HG02763 (cell line): ENCODE measurements around the gene TTC17.
"Not testable (repeated sequence)": the region's sequence is repeated elsewhere in the genome, so short reads cannot be mapped to it uniquely, and the experiment has no call there.

ENCODE experiments used
- ATAC-seq: cut with Tn5 transposase; IDR thresholded peaks from one replicate; pipeline ENCODE4 v1.9.1; 2021; ENCODE audit warnings: mild to moderate bottlenecking, moderate library complexity; ENCODE audit not compliant: unreplicated experiment

The TTC17 gene

DNA sequence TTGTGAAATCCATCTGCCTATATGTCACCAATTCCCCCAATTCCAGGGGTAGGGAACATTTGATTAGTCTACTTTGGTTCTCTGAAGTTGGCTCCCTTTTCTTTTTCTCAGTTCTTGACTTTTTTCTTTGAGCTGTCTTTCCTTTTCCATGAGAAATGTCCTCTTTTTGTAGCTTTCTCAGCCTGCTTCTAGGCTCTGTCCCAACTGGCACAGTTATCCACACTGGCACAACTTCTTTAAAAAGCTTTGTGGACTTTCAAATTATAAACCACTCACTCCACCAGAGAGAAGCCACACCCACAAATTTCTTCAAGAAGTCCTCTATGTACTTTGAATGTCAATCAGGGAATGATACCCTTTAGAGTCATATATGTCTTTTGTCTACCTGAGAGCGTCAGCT, 100.5 kb downstream of the TTC17 start:
- no peak for ATAC-seq

DNA sequence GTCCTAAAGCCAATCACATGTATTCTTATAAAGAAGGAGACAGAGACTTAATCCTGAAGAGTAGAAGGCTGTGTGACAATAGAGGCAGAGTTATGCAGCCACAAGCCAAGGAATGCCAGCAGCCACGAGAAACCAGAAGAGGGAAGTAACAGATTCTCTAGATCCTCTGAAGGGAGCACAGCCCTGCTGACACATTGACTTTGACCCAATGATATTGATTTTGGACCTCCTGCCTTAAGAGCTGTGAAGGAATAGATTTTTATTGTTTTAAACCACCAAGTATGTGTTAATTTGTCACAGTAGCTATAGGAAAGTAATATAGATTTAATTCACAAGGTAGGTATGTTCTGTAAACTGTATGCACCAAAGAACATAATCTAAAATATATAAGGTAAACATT, 103.6 kb downstream of the TTC17 start:
- no peak for ATAC-seq

DNA sequence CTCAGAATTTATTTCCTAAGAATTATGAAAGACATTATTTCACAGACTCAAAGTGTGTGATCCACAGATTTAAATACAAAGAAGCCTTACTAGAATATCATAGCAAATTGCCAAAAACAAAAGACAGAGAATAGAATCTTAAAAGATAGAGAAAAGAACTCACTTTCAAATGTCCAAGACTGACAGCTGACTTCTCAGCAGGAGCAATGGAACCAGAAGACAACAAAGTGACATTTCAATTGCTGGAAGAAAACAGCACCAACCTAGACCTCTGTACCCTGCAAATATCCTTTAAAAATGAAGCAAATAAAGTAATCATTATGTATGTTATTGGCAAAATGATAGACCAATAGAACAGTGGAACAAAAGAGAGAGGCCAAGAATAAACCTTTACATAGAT, 109.2 kb downstream of the TTC17 start:
- ATAC-seq = no peak

DNA sequence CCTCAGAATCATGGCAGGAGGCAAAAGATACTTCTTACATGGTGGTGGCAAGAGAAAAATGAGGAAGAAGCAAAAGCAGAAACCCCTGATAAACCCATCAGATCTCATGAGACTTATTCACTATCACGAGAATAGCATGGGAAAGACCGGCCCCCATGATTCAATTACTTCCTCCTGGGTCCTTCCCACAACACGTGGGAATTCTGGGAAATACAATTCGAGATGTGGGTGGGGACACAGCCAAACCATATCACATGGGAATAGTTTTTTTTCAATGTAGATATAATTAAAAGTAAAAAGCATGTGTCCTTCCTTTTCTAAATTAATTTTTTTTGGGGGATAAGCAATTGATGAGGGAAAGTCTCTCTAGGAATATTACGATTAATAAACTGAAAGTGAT, 118.8 kb downstream of the TTC17 start:
- ATAC-seq = not testable (repeated sequence)

DNA sequence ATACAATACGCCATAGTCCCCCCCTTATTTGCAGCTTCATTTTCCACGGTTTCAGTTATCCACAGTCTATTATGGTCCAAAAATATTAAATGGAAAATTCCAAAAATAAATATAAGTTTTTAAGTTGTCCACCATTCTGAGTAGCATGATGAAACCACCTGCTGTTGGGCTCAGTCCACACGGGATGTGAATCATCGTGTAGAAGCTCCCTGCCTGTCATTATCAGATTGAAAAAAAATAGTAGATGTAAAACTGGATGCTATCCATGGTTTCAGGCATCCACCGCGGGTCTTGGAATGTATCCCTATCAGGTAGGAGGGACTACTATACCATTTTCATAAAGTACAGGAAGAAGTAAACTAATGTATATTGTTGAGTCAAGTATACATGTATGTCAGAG, 127.4 kb downstream of the TTC17 start:
- no peak for ATAC-seq

DNA sequence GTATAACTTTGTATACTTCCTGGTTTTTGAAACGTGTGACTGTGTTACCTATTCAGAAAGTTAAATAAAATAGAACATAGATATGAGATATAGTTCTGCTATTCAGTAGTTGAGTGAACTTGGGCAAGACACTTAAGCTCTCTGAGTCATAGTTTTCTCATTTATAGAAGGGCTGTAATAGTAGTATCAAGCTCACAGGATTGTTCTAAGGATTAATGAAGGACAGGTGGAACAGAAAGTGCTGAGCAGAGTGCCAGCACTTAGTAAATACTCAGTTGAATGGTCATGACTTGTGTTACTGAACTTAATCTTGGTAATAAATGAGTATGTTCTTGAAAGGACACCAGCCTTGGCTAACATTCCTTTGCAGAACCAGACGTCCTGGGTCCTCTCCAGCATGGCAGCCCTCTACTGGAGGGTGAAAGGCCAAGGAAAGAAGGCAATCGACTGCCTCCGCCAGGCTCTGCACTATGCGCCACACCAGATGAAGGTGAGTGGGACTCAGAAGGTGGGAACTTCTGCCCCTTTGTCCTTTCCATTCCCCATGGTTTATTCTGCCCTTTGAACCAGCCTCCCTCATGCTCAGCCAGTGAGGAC, 131.2 kb downstream of the TTC17 start:
- ATAC-seq = no peak

DNA sequence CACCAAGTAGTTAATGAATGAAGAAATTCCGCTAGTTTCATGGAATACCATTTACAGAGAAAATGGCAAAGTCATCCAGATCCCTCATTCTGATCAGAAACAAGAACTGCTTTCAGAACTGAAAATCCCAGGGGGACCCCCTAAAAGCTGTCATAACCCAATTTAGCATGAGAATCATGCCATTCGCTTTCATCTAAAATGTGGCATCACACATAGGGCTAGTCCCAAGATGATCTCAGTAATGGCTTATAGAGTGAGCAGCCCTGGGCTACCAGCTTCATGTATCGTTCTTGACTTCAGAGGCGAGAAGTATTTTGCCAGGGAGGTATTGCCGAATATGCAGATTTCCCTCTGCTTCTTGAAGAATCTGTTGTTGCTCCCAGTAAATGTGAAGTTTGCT, 134.0 kb downstream of the TTC17 start:
- ATAC-seq = no peak

DNA sequence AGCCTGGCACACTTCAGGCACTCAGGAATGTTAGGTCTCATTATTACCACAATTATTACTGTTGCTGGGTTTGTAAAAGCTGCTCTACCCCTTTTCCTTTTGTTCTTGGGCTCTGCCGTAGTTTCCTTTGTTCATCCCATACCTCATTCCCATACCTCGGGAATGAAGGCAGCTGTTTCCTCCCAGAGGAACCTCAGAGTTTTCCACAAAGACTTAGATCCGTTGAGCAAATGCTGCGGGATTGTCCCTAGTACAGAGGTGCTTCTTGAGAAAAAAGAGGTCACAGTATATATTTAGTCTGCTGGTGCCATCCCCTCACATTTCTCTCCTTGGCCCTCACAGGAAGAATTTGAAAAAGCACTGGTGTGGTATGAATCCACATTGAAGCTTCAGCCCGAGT, 134.7 kb downstream of the TTC17 start:
- ATAC-seq = no peak

DNA sequence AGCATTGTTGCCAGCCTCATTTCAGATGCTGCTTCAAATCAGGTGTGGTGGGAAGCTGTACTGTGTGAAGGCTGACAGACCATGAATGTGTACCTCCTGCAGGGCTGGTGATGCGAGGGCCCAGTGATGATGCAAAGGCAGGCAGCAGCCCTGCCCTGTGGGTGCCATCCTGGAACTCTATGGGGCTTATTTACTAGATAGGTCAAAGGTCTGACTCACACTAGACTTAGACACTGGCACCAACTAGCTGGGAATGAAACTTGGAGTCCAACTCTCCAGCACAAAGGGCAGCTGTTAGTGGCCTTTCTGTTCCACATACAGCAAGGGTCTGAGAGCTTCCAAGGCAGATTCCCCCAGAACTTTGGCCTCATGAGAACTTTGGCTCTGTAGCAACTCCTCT, 138.4 kb downstream of the TTC17 start:
- ATAC-seq = no peak

DNA sequence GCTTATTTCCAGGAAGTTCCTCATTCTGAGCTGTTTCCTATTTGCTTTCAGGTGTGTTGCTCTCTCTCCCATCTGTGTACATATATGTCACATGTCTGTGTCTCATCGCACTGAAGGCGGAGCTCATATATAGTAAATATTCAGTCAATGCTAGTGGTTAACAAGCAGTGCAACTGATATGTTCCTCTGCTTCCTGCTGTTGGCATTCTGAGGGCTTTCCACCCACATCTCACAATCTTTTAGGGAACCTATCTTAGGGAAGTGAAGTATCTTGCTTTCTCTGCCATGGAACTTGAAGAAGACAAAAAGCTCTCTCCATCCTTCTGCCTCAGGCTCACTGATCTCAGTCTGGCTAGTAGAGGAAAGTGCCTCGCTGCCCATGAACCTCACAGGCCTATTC, 139.8 kb downstream of the TTC17 start:
- ATAC-seq = no peak

DNA sequence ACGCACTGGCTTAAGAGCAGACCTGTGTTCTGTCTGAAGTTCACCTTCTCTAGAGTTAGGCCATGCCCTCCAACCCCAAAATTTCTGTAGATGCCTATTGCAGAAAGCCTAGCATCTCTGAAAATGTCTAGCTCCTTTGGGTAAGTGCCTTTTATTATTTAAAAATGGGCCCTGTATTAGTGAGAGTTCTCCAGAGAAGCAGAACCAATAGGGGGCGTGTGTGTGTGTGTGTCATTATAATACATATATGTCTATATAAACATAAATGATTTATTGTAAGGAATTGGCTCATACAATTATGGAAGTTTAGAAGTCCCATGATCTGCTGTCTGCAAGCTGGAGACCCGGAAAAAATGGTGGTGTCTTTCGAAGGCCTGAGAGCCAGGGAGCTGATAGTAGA, 144.7 kb downstream of the TTC17 start:
- no peak for ATAC-seq

DNA sequence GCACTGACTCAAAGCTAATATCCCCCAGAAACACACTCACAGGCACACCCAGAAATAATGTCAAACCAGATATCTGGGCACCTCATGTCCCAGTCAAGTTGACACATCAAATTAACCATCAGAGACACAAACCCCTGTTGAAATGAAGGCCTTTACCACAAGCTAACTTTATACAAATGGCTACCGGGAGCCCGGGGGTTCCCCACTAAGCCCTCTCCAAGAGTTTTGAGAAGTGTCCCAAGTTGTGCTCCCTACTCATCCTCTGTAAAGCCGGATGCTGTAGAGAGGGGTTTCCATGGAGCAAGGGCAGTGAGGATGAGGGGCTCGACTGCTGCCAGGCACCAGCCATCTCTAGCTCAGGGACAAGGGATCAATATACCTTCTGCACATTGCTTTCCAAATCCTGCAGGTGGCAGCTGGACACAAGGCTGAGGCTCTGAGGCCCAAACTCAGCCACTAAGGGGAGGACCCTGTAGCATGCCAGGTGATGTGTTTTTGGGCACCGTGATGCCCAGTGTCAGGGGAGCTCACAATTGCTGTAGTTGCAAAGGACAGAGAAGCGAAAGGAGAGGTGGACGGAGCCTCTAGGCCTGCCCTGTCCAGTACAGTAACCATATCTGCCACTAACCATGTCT, 145.7 kb downstream of the TTC17 start:
- no peak for ATAC-seq

DNA sequence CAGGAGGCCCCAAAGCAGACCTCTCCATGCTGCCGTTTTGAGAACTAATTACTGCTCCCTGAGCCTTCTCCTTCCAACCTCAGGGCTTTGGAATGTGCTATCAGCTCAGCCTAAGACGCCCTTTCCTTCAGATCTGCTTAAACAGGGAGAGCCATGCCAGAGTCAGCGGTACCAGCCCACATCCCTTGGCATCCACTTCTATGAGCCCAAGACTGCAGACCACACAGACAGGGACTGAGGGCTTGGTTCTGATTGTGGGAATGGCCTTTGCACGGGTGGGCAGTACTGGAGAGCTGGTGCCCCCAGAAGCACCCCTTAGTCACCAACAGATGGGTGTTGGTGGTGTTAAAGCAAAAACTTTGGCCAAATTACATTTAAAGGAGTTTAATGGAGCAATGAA, 146.5 kb downstream of the TTC17 start:
- no peak for ATAC-seq

DNA sequence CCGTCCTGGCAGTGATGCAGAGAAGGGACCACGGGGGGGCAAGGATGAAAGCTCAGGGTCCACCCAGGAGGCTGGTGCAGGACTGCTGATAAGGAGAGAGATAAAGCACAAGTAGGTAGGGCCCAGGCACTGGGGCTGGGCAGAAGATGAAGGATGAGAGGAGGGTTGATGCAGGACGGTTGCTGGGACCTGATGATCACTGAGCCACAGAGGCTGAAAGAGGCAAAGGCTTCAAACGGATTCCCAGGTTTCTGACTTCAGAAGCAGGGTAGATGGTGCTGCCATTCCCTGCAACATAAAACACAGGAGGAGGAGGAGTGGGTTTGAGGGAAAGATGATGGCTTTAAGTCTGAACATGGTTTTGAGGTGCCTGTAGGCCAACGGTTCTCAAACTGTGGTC, 148.5 kb downstream of the TTC17 start:
- no peak for ATAC-seq

DNA sequence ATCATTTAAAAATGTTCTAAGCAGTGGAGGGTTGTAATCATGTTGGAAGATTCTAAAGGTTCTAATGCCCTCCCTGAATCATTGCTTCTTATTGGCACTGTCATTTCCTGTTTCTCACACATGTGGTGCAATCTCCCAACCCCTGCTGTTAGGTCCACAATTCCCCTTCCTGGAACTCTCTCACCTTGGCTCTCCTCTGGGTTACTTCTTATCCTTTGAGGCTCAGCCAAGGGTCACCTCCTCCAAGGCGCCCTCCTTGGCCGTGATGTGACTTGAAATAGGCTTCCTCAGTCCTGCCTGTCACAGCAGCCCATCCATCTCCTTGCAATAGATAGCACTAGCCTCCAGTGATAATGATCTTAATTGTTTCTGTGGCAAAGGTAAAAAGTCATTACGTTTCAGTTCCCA, 149.8 kb downstream of the TTC17 start:
- no peak for ATAC-seq

DNA sequence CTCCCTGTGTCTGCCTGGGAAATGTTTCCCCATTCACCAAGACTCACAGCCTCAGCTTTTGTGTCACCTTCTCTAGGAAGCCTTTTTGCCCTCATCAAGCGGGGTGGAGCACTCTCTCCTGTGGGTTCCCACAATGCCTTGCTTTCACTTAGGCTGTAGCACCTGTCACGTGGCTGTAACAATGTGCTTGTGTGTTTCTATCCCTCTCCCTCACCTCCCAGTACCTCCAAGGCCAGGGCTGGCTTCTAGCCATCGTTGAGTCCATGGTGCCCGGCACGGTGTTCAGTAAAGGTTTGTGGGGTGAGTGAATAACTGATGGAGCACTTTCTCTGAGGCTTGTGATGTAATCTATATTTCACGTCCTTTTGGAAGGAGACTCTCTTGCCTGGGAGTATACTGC, 153.2 kb downstream of the TTC17 start:
- ATAC-seq = no peak

DNA sequence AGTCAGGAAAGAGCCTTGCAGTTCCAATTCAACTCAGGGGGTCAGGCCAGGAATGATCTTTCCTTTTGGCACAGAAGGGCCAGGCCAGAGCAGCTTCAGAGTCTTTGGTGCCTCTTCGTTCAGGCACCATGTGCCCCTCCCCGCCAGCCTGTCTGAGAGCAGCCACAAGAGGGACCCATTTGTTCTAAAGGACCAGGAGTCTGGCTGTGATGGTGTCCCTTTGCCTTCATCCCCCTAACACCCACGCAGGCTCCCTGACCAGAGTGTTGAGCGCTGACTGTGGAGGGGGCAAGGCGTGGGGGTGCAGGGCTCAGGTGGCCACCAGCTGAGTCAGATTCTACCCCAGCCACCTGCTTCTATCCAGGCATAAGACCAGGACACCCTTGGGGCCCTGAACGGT, 156.4 kb downstream of the TTC17 start:
- ATAC-seq = no peak

DNA sequence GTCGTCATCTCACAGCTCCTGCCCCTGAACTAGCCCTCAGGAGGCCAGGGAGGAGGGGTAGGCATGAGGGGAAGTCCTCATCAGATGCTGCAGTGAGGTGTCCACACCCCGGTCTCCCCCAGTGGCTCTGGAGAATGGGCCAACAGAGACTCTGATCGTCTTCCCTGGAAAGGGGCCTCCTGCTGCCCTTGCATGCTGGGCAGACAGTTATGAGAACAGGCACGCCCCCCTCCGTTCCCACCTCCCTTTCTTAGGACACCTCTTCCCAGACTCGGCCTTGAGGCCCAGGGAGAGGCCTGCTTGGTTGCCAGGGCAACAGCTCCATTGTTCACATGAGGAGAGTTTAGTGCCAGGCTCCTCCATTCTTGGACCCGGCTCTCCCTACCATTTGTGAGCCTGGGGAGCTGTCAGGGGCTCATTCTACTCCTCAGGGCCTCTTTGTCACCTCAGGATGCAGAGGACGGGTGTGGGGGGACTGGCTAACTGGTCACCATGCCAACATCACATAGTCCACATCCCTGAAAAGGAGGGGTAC, 157.7 kb downstream of the TTC17 start:
- no peak for ATAC-seq

DNA sequence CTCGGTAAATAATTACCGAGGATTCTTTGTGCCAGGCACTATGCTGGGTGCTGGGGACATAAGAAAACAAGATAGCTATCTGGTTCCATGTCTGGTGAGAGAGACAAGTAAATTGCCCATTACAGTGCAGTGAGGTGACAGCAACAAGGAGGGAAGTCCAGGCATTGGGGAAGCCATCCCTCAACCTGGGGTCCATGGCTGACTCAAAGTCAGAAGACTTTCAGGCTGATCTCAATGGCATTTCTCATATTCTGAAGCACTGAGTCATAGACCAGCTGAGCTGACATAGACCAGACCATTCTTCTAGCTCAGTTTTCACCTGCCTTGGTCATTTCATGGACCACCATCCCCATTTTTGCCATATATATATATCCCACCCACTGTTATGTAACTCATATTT, 158.8 kb downstream of the TTC17 start:
- no peak for ATAC-seq

DNA sequence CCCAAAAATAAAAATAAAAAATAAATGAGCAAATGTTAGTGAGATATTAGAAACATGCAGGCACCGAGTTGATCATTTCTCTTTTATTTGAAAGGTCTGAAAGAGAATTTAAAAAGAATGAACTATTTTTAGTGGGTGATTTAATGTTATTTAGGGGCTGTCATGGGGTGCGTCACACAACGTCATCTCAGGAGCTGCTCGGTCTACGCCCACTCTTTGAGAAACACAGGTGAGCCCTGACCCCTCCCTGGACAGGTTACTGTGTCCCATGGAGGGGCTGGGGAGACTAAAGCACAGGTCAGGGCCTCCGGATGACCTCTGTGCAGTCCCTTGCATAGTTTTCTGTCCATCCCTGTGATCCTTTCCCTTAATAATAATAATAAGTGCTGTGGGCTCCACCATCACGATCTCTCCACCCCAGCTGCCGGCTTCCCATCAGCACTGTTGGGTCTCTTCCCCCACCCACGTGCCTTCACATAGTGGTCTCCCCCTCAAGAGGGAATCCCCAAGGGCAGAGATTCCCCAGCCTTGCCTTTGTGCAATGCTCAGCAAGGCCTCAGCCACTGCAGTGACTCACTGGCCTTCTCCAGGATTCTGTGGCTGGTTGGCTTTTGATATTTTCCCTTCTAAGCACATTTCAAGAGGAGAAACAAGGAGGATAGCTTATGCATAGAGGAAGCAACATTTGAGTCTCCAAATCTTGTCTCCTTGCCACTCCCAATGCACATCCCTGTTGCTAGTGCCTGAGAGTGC, 159.9 kb downstream of the TTC17 start:
- no peak for ATAC-seq

DNA sequence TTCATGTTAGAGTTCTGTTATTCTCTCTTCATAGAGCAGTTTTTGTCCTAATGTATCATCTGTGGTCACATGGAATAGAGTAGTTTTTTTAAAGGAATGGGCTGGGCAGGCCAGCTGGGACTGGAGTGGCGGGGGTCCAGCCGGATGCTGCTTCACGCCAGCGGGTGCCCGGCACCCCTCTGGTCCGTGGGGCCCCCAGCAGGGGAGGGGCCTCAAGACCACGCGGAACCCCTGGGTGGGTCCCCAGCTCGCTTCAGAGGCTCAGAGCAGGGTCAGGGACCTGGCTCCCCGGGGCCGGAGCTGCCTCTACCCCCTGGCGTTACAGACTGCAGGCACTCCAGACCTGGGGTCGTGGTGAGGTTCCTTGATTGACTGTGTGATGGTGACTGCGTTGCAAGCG, 162.8 kb downstream of the TTC17 start:
- ATAC-seq = no peak

DNA sequence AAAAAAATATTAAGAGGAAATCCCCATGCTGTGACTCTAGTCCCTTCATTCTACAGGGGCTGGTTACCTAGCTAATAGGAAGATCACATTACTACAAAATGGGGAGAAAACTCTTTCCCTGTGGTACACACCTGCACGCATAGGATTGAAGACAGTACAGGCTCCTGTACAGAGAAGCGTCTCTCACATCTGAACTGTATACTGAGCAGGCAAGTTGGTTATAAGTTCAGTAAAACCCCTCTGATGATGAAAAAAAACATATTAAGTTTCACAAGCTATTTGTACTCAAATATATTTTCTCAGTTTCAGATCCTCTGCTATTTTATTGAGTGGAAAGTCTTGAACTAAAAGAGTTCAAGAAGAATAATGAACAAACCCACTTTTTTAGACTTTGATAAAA, 164.9 kb downstream of the TTC17 start:
- no peak for ATAC-seq
